Activated T-helper 1 cell treated with anti-CD3 and anti-CD28 coated beads, Interleukin-12 subunit alpha, Interleukin-12 subunit beta, Interleukin-2, Interleukin-4 antibody, amounts not matched to agents 30 ng/mL and 10 ng/mL and 1 ng/mL, durations not matched to agents 14 hours and 24 hours and 36 hours (primary cell): ENCODE data around the gene ZNF576. TPM values are rescaled to one million over a fixed set of nuclear protein-coding genes. Genes with fewer than 3 reads are reported as not detected.
A peak's percentile ranks its signal among the peaks of the same experiment; 100 is the strongest.

Source experiments
- DNase-seq: peaks from one replicate; pipeline ENCODE4 v3.0.0; 2021; ENCODE audit warnings: low spot score
- H3K27ac Mint-ChIP-seq: one replicate; pipeline ENCODE4 v1.8.0; 2021; ENCODE audit warnings: mild to moderate bottlenecking, mixed read lengths
- H3K27me3 Mint-ChIP-seq: one replicate; pipeline ENCODE4 v1.8.0; 2022; ENCODE audit warnings: mild to moderate bottlenecking, moderate library complexity, mixed read lengths; ENCODE audit not compliant: insufficient read depth
- H3K36me3 Mint-ChIP-seq: one replicate; pipeline ENCODE4 v1.8.0; 2021; ENCODE audit warnings: low read depth, mixed read lengths
- H3K4me1 Mint-ChIP-seq: one replicate; pipeline ENCODE4 v1.8.0; 2021; ENCODE audit warnings: low read depth, mixed read lengths
- H3K4me3 Mint-ChIP-seq: one replicate; pipeline ENCODE4 v1.8.0; 2021; ENCODE audit warnings: mild to moderate bottlenecking, moderate library complexity, mixed read lengths
- H3K9me3 Mint-ChIP-seq: one replicate; pipeline ENCODE4 v1.8.0; 2021; ENCODE audit warnings: mixed read lengths
- intact Hi-C: fragments of 100-400 bp; cut with micrococcal nuclease; formaldehyde crosslinking; loops from one replicate; pipeline ENCODE4 v1.15.1; 2024
- total RNA-seq: library from RNA; stranded (reverse); gene quantifications from 2 replicates; pipeline ENCODE4 v1.2.3, GENCODE V29; 2022

ZNF576 gene
- total RNA-seq, 1 donor from 2014 or later, result 17.3 TPM

- Mint-ChIP-seq H3K27ac (peak overlapping the region; percentile 74), H3K36me3 (peaks cover 23% of the 10 kb centered on the region), H3K9me3 (no peaks in the 10 kb centered on the region), H3K4me3 (peak overlapping the region; percentile 51), H3K27me3 (no peaks in the 10 kb centered on the region), H3K4me1 (peaks cover 32% of the 10 kb centered on the region)
- intact Hi-C loops, result loop anchor here (1.0 to 2.0 kb wide), 4 partner anchors 13 to 57 kb away; partner anchors contain the start of genes IRGQ, PINLYP, XRCC1 and ZNF428
- no peak for DNase-seq
These were observed 34.1 kb upstream of the ZNF576 start for GRCh38 chr19:43562226-43562697.

DNA sequence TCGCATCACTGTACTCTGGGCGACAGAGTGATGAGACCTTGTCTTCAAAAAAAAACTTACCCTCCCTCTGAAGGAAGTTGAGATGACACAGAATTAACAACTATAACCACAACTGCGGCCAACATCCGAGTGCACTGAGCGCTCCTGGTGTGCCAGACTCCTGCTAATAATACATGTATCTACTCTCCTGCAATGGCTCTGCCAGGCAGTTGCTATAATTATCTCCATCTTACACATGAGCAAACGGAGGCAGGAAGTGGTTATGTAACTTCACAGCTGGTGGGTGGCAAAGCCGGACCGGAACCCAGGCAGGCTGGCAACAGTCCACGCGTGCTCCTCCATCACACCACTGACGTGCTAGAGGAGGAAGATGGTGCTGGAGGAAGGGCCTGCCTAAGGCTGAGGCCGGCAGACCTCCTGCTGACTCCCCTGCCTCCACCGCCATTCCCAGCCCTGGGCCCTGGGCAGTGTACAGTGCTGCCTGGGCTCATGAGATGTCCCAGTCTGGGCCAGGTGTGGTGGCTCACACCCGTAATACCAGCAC is 33.6 kb upstream of the ZNF576 start:
- Mint-ChIP-seq H3K9me3 (no peaks in the 10 kb centered on the region), H3K4me1 (peaks cover 32% of the 10 kb centered on the region), H3K36me3 (peaks cover 23% of the 10 kb centered on the region), H3K27ac (peak overlapping the region; percentile 74), H3K27me3 (no peaks in the 10 kb centered on the region), H3K4me3 (peak overlapping the region; percentile 37)
- intact Hi-C loops, result loop anchor here (1.0 to 2.0 kb wide), 4 partner anchors 13 to 57 kb away; partner anchors contain the start of genes IRGQ, PINLYP, XRCC1 and ZNF428
- peak; percentile 54 for DNase-seq

- Mint-ChIP-seq H3K4me3 (no peak overlapping the region), H3K27ac (peak overlapping the region; percentile 74), H3K36me3 (peaks cover 23% of the 10 kb centered on the region), H3K9me3 (no peaks in the 10 kb centered on the region), H3K4me1 (peaks cover 32% of the 10 kb centered on the region), H3K27me3 (no peaks in the 10 kb centered on the region)
- no peak for DNase-seq
- intact Hi-C loops, result loop anchor here (2.0 kb wide), 1 partner anchor 29 kb away; no protein-coding TSS in a partner anchor
These were observed 32.5 kb upstream of the ZNF576 start for GRCh38 chr19:43563816-43564457.

- no peaks in the 10 kb centered on the region for H3K9me3 Mint-ChIP-seq
- H3K27ac Mint-ChIP-seq, result no peak overlapping the region
- H3K27me3 Mint-ChIP-seq, result no peaks in the 10 kb centered on the region
- no peak for DNase-seq
- intact Hi-C loops, result no loop called here
- H3K4me1 Mint-ChIP-seq, result peaks cover 32% of the 10 kb centered on the region
- H3K4me3 Mint-ChIP-seq, result no peak overlapping the region
- H3K36me3 Mint-ChIP-seq, result peaks cover 23% of the 10 kb centered on the region
These were observed 31.6 kb upstream of the ZNF576 start for GRCh38 chr19:43564800-43565199.

GRCh38 chr19:43569657-43570056 is 26.7 kb upstream of the ZNF576 start:
- Mint-ChIP-seq H3K9me3 (no peaks in the 10 kb centered on the region), H3K36me3 (peaks cover 9% of the 10 kb centered on the region), H3K4me3 (no peak overlapping the region), H3K4me1 (peaks cover 1% of the 10 kb centered on the region), H3K27ac (no peak overlapping the region), H3K27me3 (no peaks in the 10 kb centered on the region)
- no peak for DNase-seq
- intact Hi-C loops, result no loop called here

DNA sequence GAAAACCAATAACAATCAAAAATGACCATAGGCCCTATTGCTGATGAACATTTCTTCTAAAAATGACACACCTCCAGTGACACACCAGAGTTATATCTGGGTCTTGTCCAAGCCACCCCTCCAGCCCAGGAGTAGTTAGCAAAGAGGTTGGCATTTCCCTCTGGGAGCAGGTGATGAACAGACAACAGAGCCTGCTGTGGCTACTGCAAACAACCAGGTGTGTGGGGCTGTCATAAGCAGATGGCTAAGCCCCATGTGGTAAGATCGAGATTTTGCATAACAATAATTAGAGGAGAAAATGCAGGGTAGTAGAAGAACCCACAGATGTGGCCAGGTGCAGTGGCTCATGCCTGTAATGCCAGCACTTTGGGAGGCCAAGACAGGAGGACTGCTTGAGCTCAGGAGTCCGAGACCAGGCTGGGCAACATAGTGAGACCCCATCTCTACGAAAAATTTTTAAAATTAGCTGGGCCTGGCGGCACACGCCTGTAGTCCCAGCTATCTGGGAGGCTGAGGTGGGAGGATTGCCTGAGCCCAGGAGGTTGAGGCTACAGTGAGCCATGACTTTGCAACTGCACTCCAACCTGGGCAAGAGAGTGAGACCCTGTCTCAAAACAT is 26.1 kb upstream of the ZNF576 start:
- intact Hi-C loops, result no loop called here
- Mint-ChIP-seq H3K36me3 (peaks cover 11% of the 10 kb centered on the region), H3K27me3 (no peaks in the 10 kb centered on the region), H3K4me1 (peaks cover 7% of the 10 kb centered on the region), H3K4me3 (no peak overlapping the region), H3K9me3 (no peaks in the 10 kb centered on the region), H3K27ac (no peak overlapping the region)
- DNase-seq, result no peak

- H3K9me3 Mint-ChIP-seq, result no peaks in the 10 kb centered on the region
- H3K27ac Mint-ChIP-seq, result no peak overlapping the region
- peaks cover 17% of the 10 kb centered on the region for H3K4me1 Mint-ChIP-seq
- no peak overlapping the region for H3K4me3 Mint-ChIP-seq
- H3K27me3 Mint-ChIP-seq, result peaks cover 2% of the 10 kb centered on the region
- intact Hi-C loops, result no loop called here
- DNase-seq, result no peak
- H3K36me3 Mint-ChIP-seq, result peaks cover 9% of the 10 kb centered on the region
These were observed 24.2 kb upstream of the ZNF576 start for GRCh38 chr19:43572171-43572588.

- Mint-ChIP-seq H3K36me3 (peaks cover 9% of the 10 kb centered on the region), H3K4me3 (peak overlapping the region; percentile 96), H3K27ac (peak overlapping the region; percentile 91), H3K27me3 (peaks cover 3% of the 10 kb centered on the region), H3K9me3 (no peaks in the 10 kb centered on the region), H3K4me1 (peaks cover 17% of the 10 kb centered on the region)
- DNase-seq, result no peak
- intact Hi-C loops, result loop anchor here (1.0 kb wide), 6 partner anchors 12 to 111 kb away; partner anchors contain the start of genes IRGQ, ZNF428 and ZNF576
These were observed 21.8 kb upstream of the ZNF576 start for GRCh38 chr19:43574424-43575155.

DNA sequence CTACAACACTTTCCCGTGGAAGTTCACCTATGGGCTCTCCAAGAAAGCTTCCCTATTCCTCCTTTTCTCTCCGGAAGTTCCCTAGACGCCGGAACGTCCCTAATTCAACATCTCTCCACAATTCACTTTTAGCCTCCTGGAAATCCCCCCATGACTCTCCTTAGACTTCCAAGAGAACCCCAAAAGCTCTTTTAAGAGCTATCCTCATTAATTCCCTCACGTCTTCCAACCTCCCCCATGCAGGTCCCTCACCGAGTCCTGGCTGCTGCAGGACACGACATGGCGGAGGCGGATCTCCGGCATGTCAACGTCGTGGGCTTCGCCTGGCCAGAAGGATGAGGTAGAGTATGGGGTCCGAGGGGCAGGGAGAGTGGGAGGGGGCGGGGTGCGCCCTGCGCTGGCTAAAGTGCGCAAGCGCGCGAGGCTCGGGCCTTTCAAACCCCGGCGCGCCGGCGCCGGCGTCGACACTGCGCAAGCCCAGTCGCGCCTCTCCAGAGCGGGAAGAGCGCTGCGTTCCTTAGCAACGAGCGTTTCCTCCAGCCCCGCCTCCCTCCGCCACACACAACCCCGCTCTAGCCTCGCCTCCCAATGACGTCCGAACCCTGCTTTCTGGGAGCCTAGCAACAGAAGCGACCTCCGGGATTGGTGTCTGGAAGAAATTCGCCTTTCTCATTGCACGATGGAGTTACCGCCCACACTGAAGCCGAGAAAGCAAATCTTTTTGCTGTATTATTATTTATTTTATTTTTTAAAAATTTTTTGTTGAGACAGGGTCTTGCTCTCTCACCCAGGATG is 21.0 kb upstream of the ZNF576 start, which contains the start of the genes PINLYP and XRCC1:
PINLYP (plus strand) TSS at position 646 of the 795 bp plus-strand sequence. CDS start 1,391 bp downstream, outside the sequence.
XRCC1 (minus strand) TSS at position 372 of the 795 bp plus-strand sequence; CDS start at position 303, 69 bp downstream.
- Mint-ChIP-seq H3K4me1 (peaks cover 25% of the 10 kb centered on the region), H3K9me3 (no peaks in the 10 kb centered on the region), H3K4me3 (peak within 1 kb of the TSS; percentile 96), H3K27me3 (peaks cover 3% of the 10 kb centered on the region), H3K27ac (peak within 1 kb of the TSS; percentile 91), H3K36me3 (peaks cover 7% of the 10 kb centered on the region)
- peak; percentile 95 for DNase-seq
- intact Hi-C loops, result loop anchor here (1.0 kb wide), 6 partner anchors 13 to 112 kb away; partner anchors contain the start of genes IRGQ, ZNF428 and ZNF576

DNA sequence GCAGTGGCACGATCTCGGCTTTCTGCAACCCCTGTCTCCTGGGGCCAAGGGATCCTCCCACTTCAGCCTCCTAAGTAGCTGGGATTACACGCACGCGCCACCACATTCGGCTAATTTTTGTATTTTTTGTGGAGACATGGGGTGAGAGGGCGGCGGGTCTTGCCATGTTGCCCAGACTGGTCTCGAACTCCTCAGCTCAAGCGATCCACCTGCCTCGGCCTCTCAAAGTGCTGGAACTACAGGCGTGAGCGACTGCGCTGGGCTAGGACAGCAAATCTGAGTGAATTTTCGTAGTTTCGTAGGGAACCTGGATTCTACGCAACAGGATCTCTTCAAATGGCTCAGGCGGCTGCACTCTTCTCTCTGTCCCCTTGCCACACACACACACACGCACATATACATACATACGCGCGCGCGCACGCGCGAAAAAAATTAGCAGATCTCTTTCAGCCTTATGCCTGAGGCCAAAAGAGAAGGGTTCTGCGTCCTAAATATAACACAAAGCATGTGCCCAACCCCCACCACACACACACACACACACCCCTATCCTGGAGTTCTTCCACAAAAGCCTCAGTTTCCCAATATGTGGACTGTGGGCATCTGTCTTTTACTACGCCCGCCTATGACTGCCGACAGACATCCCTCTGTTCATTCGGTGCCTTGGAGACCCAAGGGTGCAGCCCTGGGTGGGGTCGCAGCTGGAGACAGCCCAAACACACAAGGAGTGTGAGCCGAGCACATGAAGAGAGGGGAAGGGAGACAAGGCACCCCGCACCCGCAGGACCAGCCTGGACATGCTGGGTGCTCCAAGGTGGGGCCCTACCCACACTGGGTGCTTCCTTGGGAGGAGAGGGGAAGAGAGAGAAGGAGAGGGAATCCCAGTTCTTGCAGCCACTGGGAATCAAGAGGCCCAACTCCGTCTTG is 20.2 kb upstream of the ZNF576 start:
- Mint-ChIP-seq H3K4me1 (peaks cover 25% of the 10 kb centered on the region), H3K4me3 (peak overlapping the region; percentile 67), H3K36me3 (peaks cover 7% of the 10 kb centered on the region), H3K27ac (peak overlapping the region; percentile 74), H3K27me3 (peaks cover 3% of the 10 kb centered on the region), H3K9me3 (no peaks in the 10 kb centered on the region)
- intact Hi-C loops, result loop anchor here (1.0 kb wide), 6 partner anchors 14 to 113 kb away; partner anchors contain the start of genes IRGQ, ZNF428 and ZNF576
- no peak for DNase-seq

DNA sequence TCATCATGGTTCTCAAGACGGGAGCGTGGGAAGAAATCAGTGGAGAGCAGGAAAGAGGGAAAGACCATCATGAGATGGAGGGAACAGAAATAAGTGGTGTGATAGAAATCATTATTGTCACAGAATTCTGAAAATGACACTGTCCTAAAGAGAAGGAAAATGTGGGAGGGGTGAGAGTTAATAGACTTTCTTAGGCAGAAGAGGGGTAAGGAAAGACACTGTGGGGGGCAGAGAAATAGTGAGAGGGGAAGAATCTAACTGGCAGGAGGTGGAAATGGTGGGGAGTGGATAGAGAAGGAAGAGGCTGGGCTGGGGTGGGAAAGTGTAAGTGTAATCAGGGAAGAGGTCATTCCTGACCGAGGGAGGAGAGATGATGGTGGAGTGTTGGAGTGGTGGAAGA is 17.6 kb upstream of the ZNF576 start:
- Mint-ChIP-seq H3K4me3 (peak overlapping the region; percentile 90), H3K27ac (no peak overlapping the region), H3K9me3 (no peaks in the 10 kb centered on the region), H3K27me3 (peaks cover 3% of the 10 kb centered on the region), H3K4me1 (peaks cover 25% of the 10 kb centered on the region), H3K36me3 (peaks cover 2% of the 10 kb centered on the region)
- intact Hi-C loops, result no loop called here
- DNase-seq, result no peak
